H1 (cell line): ENCODE results near the gene UNK. TPM values are rescaled to one million over a fixed set of nuclear protein-coding genes. Genes with fewer than 3 reads are reported as not detected.

Experiments used
- CTCF ChIA-PET: fragments of 300-600 bp; sonication (Branson Sonifier 250); formaldehyde crosslinking; loops from one replicate; lab custom pipeline; 2021; ENCODE audit not compliant: partially characterized antibody; lab: Charles Lee
- POLR2A ChIA-PET: fragments of 300-600 bp; sonication (Branson Sonifier 250); formaldehyde crosslinking; loops from one replicate; lab custom pipeline; 2021; ENCODE audit warnings: inconsistent platforms; ENCODE audit not compliant: partially characterized antibody; lab: Charles Lee
- DNase-seq, 2 experiments: peaks; one replicate each; pipeline versions ENCODE4 v3.0.0 to v3.0.0-alpha.2; 2010 to 2022; ENCODE audit warnings: low spot score in 2 of 2, low read depth in 1 of 2, mixed read lengths in 1 of 2
- FAIRE-seq: peaks from 2 replicates; lab custom pipeline; 2011; peaks lifted over from hg19 to GRCh38; lab: Jason Lieb, UNC
- H2AFZ ChIP-seq: 2 replicates; pipeline ENCODE4 v1.8.1; 2012; ENCODE audit warnings: low read length, inconsistent platforms
- H2AK5ac ChIP-seq: 2 replicates; pipeline ENCODE4 v1.6.1; 2013; ENCODE audit warnings: low read depth, low read length
- H2BK120ac ChIP-seq: replicated peaks from 2 replicates; pipeline ENCODE3; 2013; ENCODE audit warnings: low read depth, low read length, inconsistent platforms
- H2BK12ac ChIP-seq: 2 replicates; pipeline ENCODE4 v1.6.1; 2013; ENCODE audit warnings: low read depth, low read length
- H2BK15ac ChIP-seq: 2 replicates; pipeline ENCODE4 v1.6.1; 2013; ENCODE audit warnings: low read length
- H2BK20ac ChIP-seq: 2 replicates; pipeline ENCODE4 v1.6.1; 2013; ENCODE audit warnings: low read length
- H2BK5ac ChIP-seq: 2 replicates; pipeline ENCODE4 v1.6.1; 2013; ENCODE audit warnings: low read depth, low read length
- H3K14ac ChIP-seq: 2 replicates; pipeline ENCODE4 v1.6.1; 2013; ENCODE audit warnings: inconsistent platforms; ENCODE audit not compliant: insufficient read length
- H3K18ac ChIP-seq: 2 replicates; pipeline ENCODE4 v1.6.1; 2013; ENCODE audit warnings: low read length; ENCODE audit errors: extremely low read depth
- H3K23ac ChIP-seq: 2 replicates; pipeline ENCODE4 v1.6.1; 2013; ENCODE audit warnings: inconsistent platforms; ENCODE audit not compliant: insufficient read length
- H3K23me2 ChIP-seq: 2 replicates; pipeline ENCODE4 v1.6.1; 2013; ENCODE audit warnings: low read depth, low read length
- H3K27ac ChIP-seq: 2 replicates; pipeline ENCODE4 v1.6.1; 2011; ENCODE audit warnings: low read depth, low read length, inconsistent platforms
- H3K27me3 ChIP-seq, 4 experiments: replicated peaks in 1 of 4; 1 replicate in 1 of 4; 2 replicates in 3 of 4; pipeline versions ENCODE4 v1.6.1 to v1.8.1; 2011 to 2013; ENCODE audit warnings: low read length in 3 of 4, mild to moderate bottlenecking in 3 of 4, inconsistent platforms in 2 of 4, mixed read lengths in 2 of 4, moderate library complexity in 1 of 4; ENCODE audit not compliant: control insufficient read depth in 3 of 4, insufficient read depth in 3 of 4; ENCODE audit errors: extremely low read depth in 1 of 4
- H3K36me3 ChIP-seq, 4 experiments: 2 replicates each; pipeline versions ENCODE4 v1.6.1 to v1.8.1; 2011 to 2013; ENCODE audit warnings: mild to moderate bottlenecking in 4 of 4, low read length in 3 of 4, moderate library complexity in 2 of 4, control low read depth in 1 of 4, inconsistent platforms in 1 of 4; ENCODE audit not compliant: insufficient read depth in 4 of 4, control insufficient read depth in 2 of 4
- H3K4ac ChIP-seq: replicated peaks from 2 replicates; pipeline ENCODE3; 2013; ENCODE audit warnings: low read length, low read depth, mixed read lengths, inconsistent platforms; ENCODE audit not compliant: insufficient read length
- H3K4me1 ChIP-seq, 4 experiments: replicated peaks in 1 of 4; 1 replicate in 1 of 4; 2 replicates in 3 of 4; pipeline versions ENCODE4 v1.6.1 to v1.8.1; 2011 to 2013; ENCODE audit warnings: low read length in 3 of 4, inconsistent platforms in 2 of 4, mixed read lengths in 1 of 4; ENCODE audit not compliant: insufficient read depth in 4 of 4, control insufficient read depth in 3 of 4
- H3K4me2 ChIP-seq, 2 experiments: 2 replicates each; pipeline versions ENCODE4 v1.6.1 to v1.8.1; 2011 to 2013; ENCODE audit warnings: low read depth in 2 of 2, low read length in 2 of 2, control low read depth in 1 of 2, inconsistent platforms in 1 of 2, mild to moderate bottlenecking in 1 of 2; ENCODE audit not compliant: insufficient read depth in 1 of 2
- H3K4me3 ChIP-seq, 4 experiments: fragments of 200-600, 300-600 bp in 1 of 4; sonication (generic), shearing (Covaris generic), sonication (Bioruptor Twin) in 1 of 4; 2 replicates each; pipeline versions ENCODE4 v1.5.1 to v1.8.1; 2011 to 2016; ENCODE audit warnings: low read length in 4 of 4, low read depth in 3 of 4, control low read depth in 2 of 4, inconsistent platforms in 2 of 4, mild to moderate bottlenecking in 2 of 4, mixed read lengths in 1 of 4, moderate library complexity in 1 of 4; ENCODE audit not compliant: insufficient read depth in 2 of 4; ENCODE audit errors: extremely low read depth in 1 of 4
- H3K56ac ChIP-seq: replicated peaks from 2 replicates; pipeline ENCODE3; 2013; ENCODE audit warnings: low read depth, mild to moderate bottlenecking, mixed read lengths, low read length, inconsistent platforms; ENCODE audit not compliant: insufficient read length
- H3K79me1 ChIP-seq: 2 replicates; pipeline ENCODE4 v1.6.1; 2013; ENCODE audit warnings: low read depth, low read length, control low read depth
- H3K79me2 ChIP-seq, 2 experiments: 2 replicates each; pipeline versions ENCODE4 v1.6.1 to v1.8.1; 2012 to 2013; ENCODE audit warnings: low read length in 2 of 2, mild to moderate bottlenecking in 2 of 2, inconsistent platforms in 1 of 2; ENCODE audit not compliant: insufficient read depth in 2 of 2, control insufficient read depth in 1 of 2
- H3K9ac ChIP-seq, 4 experiments: replicated peaks in 1 of 4; 1 replicate in 1 of 4; 2 replicates in 3 of 4; pipeline versions ENCODE4 v1.6.1 to v1.8.1; 2011 to 2013; ENCODE audit warnings: low read depth in 3 of 4, low read length in 3 of 4, control low read depth in 2 of 4, mild to moderate bottlenecking in 2 of 4, moderate library complexity in 2 of 4, inconsistent platforms in 1 of 4; ENCODE audit errors: extremely low read depth in 1 of 4
- H3K9me3 ChIP-seq, 2 experiments: 2 replicates each; pipeline versions ENCODE4 v1.6.1 to v1.8.1; 2012 to 2013; ENCODE audit warnings: mild to moderate bottlenecking in 2 of 2, moderate library complexity in 2 of 2, control low read depth in 1 of 2, inconsistent platforms in 1 of 2, low read depth in 1 of 2, low read length in 1 of 2, mixed read lengths in 1 of 2; ENCODE audit not compliant: insufficient read depth in 2 of 2
- H4K20me1 ChIP-seq, 2 experiments: replicated peaks in 1 of 2; 2 replicates each; pipeline versions ENCODE3 to v1.8.1; 2011 to 2013; ENCODE audit warnings: inconsistent platforms in 2 of 2, low read length in 2 of 2, mild to moderate bottlenecking in 1 of 2; ENCODE audit not compliant: insufficient read depth in 2 of 2, control insufficient read depth in 1 of 2
- H4K5ac ChIP-seq: 2 replicates; pipeline ENCODE4 v1.6.1; 2013; ENCODE audit warnings: low read length, low read depth, mixed read lengths, inconsistent platforms; ENCODE audit not compliant: insufficient read length
- H4K8ac ChIP-seq: 2 replicates; pipeline ENCODE4 v1.8.0; 2013; ENCODE audit warnings: mild to moderate bottlenecking, moderate library complexity, low read length, inconsistent platforms; ENCODE audit not compliant: insufficient read depth; ENCODE audit errors: extremely low read depth
- H4K91ac ChIP-seq: replicated peaks from 2 replicates; pipeline ENCODE3; 2013; ENCODE audit warnings: low read length, mixed read lengths, inconsistent platforms; ENCODE audit not compliant: insufficient read length
- ATF2 ChIP-seq: IDR thresholded peaks from 2 replicates; pipeline ENCODE4 v1.6.1; 2012; ENCODE audit warnings: low read length, inconsistent platforms
- JUN ChIP-seq: IDR thresholded peaks from 2 replicates; pipeline ENCODE4 v1.6.1; 2011; ENCODE audit warnings: low read depth, mild to moderate bottlenecking, improper control_type of control experiment, low read length
- KDM5A ChIP-seq: fragments of 200-600 bp; IDR thresholded peaks from 2 replicates; pipeline ENCODE4 v1.7.1; 2012; ENCODE audit warnings: mild to moderate bottlenecking, low read length, inconsistent platforms, mixed read lengths
- POLR2A ChIP-seq, 2 experiments: IDR thresholded peaks; 1 replicate in 1 of 2; 2 replicates in 1 of 2; pipeline ENCODE4 v1.6.1; 2011; ENCODE audit warnings: low read depth in 2 of 2, low read length in 2 of 2, mild to moderate bottlenecking in 2 of 2; ENCODE audit errors: control extremely low read depth in 1 of 2
- WGBS, 2 experiments: shearing (Covaris generic) in 1 of 2; methylation state at CpG; one replicate each; pipeline versions ENCODE4 v1.1.6 to v1.1.7; 2013 to 2015; ENCODE audit warnings: low lambda C conversion rate in 2 of 2, mixed read lengths in 2 of 2, inconsistent platforms in 1 of 2, low coverage in 1 of 2, missing lambda C conversion rate in 1 of 2; ENCODE audit not compliant: insufficient replicate concordance in 2 of 2, insufficient coverage in 1 of 2, insufficient read length in 1 of 2; ENCODE audit errors: extremely low coverage in 1 of 2, missing lambda C conversion rate in 1 of 2; 5-methylcytosine and 5-hydroxymethylcytosine counted together
- polyA plus RNA-seq, 7 experiments: library from polyadenylated mRNA; depleted of rRNA in 3 of 7; stranded (reverse) in 5 of 7; unstranded in 2 of 7; fragments of >200 nt in 5 of 7; fragments of 200-250 nt in 2 of 7; gene quantifications; 1 replicate in 5 of 7; 2 replicates in 1 of 7; 4 replicates in 1 of 7; pipeline versions ENCODE4 v1.2.1 to v1.2.3, GENCODE V29; 2011 to 2013; ENCODE audit warnings: missing spikeins in 2 of 7, mixed read lengths in 2 of 7
- total RNA-seq: library from RNA; stranded (reverse); fragmentation: NEBNext Ultra II Directional; extraction: Animal tissue kit (Norgen Biotek cat#: 25700); gene quantifications from 2 replicates; pipeline ENCODE4 v1.2.1, GENCODE V29; 2021

The UNK gene
- total and polyA plus RNA-seq, 2 of the 8 experiments (the other 6 are each of a cell fraction or from before 2014, with no cell fraction given), result 24.2 to 33.3 TPM

DNA sequence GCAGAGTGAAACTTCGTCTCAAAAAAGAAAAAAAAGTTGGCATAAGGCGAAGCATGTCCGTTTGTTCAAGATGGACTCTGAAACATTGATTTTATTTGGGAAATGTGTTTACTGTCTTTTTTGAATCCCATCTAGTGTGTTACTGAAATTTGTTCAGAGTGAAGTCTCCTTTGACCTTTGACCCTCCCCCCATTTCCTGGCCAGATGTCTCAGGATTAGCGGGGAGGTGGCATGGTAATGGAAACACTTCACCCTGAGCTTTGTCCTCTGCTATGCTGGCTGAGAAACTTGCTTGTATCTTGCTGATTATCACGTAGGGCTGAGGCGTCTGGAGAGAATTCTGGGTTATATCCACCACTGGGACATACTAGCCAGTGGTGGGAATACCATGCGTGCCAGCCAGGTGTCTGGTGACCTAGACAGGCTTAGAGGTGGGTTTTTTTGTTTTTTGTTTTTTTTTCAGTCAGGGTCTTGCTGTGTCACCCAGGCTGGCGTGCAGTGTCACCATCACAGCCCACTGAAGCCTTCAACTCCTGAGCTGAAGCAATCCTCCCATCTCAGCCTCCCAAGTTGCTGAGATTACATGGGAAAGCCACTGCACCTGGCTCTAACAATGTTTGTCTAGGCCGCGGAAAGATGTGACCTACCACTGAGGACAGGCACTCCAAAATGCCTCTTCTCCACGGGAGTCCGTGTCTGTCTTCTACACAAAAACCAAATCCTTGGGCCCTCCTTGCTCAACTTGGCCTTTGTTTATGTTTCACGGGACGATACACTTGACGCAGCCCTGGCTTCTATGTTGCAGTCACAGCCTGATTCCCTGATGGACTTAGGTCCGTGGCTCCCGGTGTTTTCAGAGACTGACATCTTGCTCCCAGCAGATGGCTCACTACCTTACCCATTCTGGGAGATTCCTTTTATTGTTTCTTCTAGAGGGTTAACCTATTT lies 13.0 kb upstream of the UNK start:
- peaks cover 0 to 7% (median 1%) of the 10 kb centered on the region in 4 experiments; a peak in 3 of 8 replicates for H3K36me3 ChIP-seq
- no peak overlapping the region for H2AFZ ChIP-seq
- no peak overlapping the region for H4K91ac ChIP-seq
- peaks cover 1 to 4% of the 10 kb centered on the region in 2 experiments for H4K20me1 ChIP-seq
- no peak overlapping the region for H3K18ac ChIP-seq
- H3K27ac ChIP-seq, result no peak overlapping the region
- no peak overlapping the region for H2BK20ac ChIP-seq
- no peak overlapping the region for H3K14ac ChIP-seq
- no peaks in the 10 kb centered on the region for H3K27me3 ChIP-seq
- H3K9ac ChIP-seq, result no peak overlapping the region; a peak in 1 of 7 replicates
- no peak overlapping the region for H3K23ac ChIP-seq
- DNase-seq, result no peak
- H3K4me1 ChIP-seq, result peaks cover 0 to 4% (median 0%) of the 10 kb centered on the region in 4 experiments; a peak in 3 of 7 replicates
- POLR2A ChIA-PET, result interaction anchor here (0.9 to 8.5 kb wide), 6 partner anchors 9 to 61 kb away, joined by 3 to 425 read pairs (median 25); partner anchors contain the start of genes GALK1 and UNK
- no peak overlapping the region for H4K5ac ChIP-seq
- TF ChIP-seq KDM5A (no peak), POLR2A (IDR thresholded peaks at IDR 0.05; ENCODE audit: control extremely low read depth in 1 of 2, low read depth in 2 of 2, low read length in 2 of 2) (no peak), ATF2 (no peak), JUN (no peak)
- no peaks in the 10 kb centered on the region for H3K79me2 ChIP-seq
- H2BK5ac ChIP-seq, result no peak overlapping the region
- H3K56ac ChIP-seq, result no peak overlapping the region
- no peak overlapping the region for H2BK12ac ChIP-seq
- no peak overlapping the region for H4K8ac ChIP-seq
- H2BK120ac ChIP-seq, result no peak overlapping the region
- H3K9me3 ChIP-seq, result no peaks in the 10 kb centered on the region
- no peaks in the 10 kb centered on the region for H3K79me1 ChIP-seq
- CTCF ChIA-PET, result interaction anchor here (0.7 to 21.4 kb wide), 5 partner anchors 12 to 138 kb away, joined by 3 to 359 read pairs (median 8); partner anchors contain the start of genes GALK1 and SMIM5
- 91% methylated on average over 17 of the region's 17 CpGs; no CpG with 5 or more reads in 1 of the 2 experiments for WGBS, 2 experiments
- no peak overlapping the region for H3K4me2 ChIP-seq
- H2AK5ac ChIP-seq, result no peak overlapping the region
- no peak overlapping the region for H3K4ac ChIP-seq
- no peak for FAIRE-seq
- H3K23me2 ChIP-seq, result no peaks in the 10 kb centered on the region
- no peak overlapping the region for H3K4me3 ChIP-seq
- H2BK15ac ChIP-seq, result no peak overlapping the region
